GM19463 (cell line): Measurements from ENCODE around the gene DDN.

Experiments used
- ATAC-seq: cut with Tn5 transposase; IDR thresholded peaks from one replicate; pipeline ENCODE4 v1.9.1; 2021; ENCODE audit warnings: mild to moderate bottlenecking, moderate library complexity; ENCODE audit not compliant: unreplicated experiment

The DDN gene

DNA sequence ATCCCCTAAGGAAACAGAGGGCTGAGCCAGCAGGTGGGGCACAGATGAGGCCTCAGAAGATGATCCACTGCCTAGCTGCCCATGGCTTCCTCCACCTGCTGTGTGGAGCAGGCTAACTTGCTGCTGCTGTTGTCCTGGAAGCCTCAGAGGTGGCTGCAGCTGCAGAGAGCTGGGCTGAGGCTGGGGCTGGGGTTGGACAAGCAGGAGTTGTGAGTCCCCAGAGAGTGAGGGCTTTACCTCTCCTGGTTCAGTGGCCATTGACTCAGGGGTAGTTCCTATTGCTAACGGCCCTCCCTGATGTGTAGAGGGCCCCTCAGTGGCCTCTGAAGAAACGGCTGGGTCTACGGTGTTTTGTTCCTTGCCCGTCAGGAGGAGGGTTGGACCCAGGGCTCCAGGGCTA, 33.1 kb upstream of the DDN start:
- ATAC-seq, result no peak

GRCh38 chr12:49031573-49032161, 32.5 kb upstream of the DDN start:
- no peak for ATAC-seq

- no peak for ATAC-seq
Measured at GRCh38 chr12:49030714-49031572, 31.8 kb upstream of the DDN start.

DNA sequence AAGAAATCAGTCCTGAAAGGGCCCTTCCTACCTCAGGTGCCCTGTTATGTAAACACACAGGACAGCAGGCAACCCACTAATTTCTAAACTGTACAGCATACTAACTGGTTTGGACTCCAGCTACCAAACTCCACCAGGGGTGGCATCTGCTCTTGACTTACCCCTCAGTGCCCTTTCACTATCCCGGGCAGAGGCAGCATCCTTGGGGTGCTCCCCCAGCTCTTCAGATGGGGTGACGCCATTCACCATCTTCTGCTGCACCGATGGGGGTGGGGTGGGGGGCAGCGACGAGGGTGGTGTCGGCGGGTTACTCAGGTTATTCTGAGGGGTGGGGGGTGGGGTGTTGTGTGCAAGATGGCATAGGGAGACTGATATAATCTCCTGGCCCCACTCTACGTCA, 30.9 kb upstream of the DDN start:
- no peak for ATAC-seq

DNA sequence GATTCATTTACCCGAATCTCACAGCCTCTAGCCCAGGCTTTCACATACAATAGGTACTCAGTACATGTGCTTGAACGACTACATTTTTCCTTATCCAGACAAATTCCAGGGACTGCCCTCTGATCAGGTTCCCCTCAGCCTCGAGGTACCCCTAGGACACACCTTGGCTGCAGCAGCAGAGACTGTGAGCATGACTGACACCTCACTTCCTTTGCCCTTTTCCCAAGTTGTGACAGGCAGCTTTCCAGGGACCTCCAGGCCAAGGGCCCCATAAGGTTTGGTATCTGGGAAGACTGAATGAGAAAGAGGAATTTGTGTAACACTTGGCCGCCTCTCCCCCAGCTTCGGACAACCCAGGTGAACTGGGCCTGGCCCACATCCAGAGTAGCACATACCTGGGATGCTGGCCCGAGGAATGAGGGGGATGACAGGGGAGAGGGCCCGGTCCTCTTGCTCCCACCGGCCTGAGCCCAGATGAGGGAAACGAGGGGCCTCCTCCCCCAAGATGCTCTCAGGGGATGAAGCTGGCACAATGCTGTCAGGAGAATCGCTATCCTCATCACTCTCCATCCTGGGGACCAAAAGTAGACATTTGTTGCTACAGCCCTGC, 29.6 kb upstream of the DDN start:
- no peak for ATAC-seq

DNA sequence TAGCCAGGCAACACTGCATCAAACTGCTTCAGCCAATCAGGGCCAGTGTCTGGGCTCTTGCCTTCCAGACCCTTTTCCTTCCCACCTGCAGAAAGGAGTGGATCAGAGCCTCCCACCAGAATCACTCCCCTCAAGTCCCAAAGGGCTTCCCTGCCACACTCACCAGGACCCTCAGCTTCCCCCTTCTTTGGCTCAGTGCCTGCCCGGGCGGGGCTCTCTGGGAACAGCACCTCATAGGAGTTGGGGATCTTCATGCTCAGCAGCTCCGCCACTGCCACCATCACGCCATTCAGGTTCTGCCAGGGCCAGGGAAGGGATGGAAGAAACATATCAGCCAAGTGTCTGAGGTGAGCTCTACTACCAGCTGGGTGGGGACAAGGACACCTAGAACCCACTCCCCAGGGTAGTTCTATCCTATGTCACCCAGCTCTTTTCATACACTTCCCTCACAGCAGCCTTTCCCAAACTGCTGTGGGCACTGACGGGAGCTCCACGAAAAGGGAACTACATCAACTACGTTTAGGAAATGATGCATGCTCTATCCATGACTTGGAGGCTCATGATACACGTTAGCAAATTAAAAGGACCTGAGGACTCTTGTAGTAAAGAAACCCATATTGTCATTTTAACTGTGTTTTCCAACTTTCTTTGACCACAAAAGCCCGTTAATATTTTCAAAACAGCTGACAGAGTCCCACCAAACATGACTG, 28.8 kb upstream of the DDN start:
- no peak for ATAC-seq

DNA sequence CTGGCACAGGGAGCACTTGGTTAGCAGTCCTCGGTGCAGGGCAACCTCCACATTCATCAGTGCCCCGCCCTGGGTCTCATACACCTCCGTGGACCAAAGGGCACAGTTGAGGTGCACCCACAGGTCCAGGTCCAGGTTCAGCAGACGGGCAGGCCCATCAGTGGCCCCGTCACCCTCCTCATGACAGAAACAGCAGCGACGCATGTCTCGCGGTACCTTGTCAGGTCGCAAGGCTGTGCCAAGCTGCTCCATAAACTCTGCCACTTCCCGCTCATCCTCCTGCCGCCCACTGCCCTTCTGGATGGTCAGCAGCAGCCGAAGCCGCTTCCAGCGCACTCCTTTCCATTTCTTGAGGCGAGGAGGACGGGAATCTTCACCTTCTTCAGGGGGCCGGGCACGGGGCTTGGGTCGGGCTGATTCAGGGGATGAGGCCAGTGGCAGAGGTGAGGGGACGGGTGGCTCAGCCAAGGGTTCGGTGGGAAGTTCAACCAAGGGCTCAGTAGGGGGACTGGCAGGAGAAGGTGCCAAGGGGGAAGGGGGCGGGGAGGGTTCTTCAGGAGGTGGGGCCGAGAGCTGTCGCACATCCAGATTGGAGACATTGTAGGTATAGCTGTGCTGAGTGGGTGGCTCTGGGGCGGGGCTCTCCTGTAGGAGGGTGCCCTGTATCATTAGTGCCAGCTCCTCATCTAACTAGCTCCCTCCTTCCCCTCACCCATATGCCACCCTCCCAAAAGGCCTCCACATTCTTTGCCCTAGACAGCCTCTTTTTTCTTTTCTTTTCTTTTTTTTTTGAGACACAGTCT, 27.7 kb upstream of the DDN start:
- no peak for ATAC-seq

GRCh38 chr12:49026101-49026500, 26.9 kb upstream of the DDN start:
- no peak for ATAC-seq

GRCh38 chr12:49025463-49025862, 26.3 kb upstream of the DDN start:
- no peak for ATAC-seq

DNA sequence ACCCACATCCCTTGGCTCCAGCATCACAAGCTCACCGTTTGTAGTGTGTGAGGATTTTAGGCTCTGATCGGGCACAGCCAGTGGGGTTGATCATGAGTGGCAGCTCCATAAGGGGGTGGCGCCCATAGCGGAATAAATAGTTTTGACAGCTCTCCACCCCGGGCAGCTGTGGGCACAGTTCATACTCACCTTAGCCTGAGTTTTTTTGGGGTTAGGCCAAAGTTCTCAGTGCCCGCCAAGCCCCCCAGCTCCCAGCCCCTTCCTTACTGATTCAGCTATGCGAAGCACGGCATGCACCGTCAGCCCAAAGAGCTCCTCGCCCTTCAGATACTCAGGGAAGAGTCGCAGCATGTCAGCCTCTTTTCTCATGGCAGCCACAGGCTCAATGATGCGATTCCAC, 25.4 kb upstream of the DDN start:
- no peak for ATAC-seq

GRCh38 chr12:49023812-49024211, 24.6 kb upstream of the DDN start:
- ATAC-seq, result no peak

DNA sequence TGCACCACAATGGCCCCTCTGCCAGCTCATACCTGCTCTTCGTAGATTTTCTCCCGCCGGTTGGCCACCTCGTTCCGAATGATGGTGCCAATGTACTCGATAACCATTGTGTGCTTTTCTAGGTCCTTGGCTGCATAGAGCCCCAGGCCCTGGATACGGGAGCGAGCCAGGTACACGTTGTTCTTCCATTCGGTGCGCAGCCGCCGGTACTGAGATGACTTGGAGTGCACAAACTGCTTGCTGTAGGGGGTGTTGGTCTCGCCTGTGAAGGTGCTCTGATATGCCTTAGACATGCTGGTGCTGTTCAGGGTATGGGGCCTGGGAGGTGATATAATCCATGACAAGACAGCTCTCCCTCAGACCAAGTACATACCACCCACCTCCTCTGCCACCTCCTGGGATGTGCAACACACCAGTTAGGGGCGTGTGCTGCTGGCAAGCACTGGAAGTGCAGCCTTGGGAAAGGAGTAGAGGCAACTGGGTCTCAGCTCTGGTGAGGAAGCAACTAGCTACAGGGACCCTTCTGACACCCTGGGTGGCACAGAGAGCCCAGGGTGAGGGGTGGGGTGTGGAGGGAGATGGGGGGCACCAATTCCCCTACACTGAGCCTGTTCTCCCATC, 23.5 kb upstream of the DDN start:
- ATAC-seq, result no peak

DNA sequence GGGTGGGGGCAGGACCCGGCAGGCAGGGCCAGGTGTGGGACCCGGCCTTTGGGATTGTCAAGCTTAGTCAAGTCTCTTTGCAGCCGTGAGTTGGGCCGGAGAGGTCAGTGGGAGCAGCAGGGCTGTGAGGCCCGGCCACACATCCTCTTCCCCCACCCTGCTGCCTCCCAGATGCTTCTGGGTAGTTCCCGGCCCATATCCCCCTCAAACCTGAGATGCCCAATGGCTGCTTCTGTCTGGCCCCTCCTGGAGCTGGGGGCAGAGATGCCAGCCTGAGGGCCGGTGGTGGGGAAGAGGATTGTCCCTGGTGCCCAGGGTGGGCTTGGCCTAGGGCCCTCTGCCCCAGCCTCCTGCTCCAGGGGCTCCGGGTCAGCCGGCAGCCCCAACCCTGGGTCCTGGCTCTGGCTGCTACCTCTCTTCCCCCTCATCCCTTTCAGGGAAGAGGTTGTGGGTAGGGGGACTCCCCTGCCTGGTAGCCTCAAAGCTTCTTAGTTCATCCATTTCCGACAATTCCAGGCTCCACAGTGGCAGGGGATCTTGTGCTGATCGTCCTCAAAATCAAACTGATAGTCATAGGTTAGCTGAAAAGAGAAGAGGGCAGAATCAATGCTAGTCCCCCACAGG, 22.2 kb upstream of the DDN start:
- ATAC-seq, result no peak

GRCh38 chr12:49020441-49020840, 21.3 kb upstream of the DDN start:
- ATAC-seq, result no peak

DNA sequence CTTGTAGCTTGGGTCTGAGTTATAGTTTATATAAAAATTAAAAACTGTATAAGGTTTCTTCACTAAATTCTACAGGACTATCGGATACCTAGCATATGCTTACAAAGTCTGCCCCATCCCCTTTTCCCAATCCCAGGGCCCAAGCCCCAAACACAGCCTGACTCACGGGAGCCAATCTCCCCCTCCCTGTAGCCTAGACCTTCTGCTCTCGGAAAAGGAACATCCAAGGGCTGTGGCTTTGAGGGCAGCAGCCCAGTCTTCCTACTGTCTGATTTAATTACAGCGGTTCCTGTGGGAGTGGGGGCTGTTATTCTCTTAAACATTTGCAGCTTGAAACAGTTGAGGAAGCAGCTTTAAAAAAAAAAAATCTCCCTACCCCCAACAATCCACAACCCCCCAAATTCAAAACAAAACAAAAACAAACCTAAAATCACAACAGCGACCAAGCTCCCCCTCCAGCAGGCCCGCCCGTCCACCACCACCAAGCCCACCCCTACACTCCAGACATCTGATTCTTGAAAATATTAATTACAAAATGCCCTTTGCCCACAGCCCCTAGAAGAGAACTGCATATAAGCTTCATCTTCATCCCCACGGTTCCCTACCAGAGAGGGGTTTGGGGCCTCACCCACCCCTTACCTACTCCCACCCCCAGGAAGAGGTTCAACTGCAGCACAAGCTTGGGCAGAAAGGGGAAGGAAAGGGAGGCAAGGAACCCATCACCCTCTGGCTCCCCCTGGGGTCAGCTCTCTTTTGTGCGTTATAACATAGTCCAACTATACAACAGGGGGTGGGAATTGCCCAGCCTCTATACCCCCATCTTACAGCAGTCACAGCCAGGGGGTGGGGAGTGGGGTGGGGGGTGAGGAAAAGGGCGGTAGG, 20.5 kb upstream of the DDN start:
- ATAC-seq, result no peak

- peak; percentile 10 for ATAC-seq
Measured at GRCh38 chr12:49019120-49019430, 19.9 kb upstream of the DDN start.

DNA sequence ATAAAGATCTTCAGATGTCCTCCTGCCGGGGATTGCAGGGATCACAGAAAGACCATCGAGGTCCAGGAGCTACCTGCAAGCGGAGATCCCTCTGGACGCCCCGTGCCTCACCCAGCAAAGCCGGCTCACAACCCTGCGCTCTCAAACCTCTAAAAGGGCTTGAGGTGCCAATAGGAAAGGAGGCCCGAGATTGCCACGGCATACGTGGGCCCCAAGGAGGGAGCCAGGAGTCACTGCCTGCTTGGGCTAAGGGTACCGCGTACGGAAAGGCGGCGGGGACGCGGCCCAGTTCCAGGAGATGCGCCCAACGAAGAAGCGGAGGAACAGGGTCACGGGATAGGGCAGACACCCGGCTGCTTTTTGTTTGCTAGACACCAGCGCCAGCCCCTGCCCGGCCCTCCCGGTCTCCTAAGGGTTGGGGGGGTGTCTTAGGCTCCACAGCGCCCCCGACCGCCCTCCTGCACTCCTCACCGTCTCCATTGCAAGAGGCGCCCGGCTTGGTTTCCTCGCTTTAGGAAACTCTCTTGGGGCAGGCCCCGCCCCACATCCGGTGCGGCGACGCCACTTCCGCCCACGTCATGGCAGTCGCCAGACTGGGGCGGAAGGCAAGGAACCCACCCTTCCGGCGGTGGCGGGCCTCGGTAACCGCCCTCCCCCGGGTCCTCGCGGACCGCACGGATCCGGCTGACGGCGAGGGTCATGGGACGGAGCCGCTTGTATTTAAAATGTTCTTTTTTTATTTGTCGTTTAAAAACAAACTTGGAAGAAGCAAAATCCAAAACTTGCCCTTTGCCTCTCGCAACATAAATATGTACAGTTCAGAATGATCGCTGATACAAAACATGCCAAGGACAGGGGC, 19.3 kb upstream of the DDN start, which contains the start of gene PRKAG1:
Gene PRKAG1, minus strand, starts transcription at position 516 of the 859 bp plus-strand sequence. Its CDS starts 36 bp downstream, at position 480.
- peak; percentile 93 for ATAC-seq

GRCh38 chr12:49017891-49018260, 18.7 kb upstream of the DDN start:
- no peak for ATAC-seq
